ENCODE results near the gene EDDM13.
"Not testable (repeated sequence)": the region's sequence is repeated elsewhere in the genome, so short reads cannot be mapped to it uniquely, and the experiment has no call there.

EDDM13 gene

DNA sequence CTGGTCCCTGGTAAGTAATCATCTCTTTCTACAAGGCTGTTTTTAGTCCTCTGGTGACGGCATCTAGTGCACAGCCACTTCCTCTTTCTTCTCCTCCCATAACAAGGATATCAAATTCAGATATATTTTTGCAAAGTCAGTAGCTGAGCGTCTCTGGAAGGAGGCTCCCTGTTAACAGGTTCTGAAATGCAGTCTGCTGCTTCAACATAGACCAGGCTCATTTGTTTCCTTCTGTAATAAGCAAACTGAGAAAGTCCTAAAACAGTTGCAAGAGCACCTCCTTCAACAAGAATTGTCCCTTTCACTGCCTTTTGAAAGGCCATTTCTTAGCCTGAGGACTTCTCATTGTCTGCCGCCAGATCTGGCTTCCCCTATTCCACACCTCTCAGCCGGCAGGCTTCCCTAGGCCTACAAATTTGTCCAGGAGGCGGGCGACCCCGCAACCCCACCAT is 49.5 kb downstream of the EDDM13 start:
- DNase-seq, result peak; percentile 95

DNA sequence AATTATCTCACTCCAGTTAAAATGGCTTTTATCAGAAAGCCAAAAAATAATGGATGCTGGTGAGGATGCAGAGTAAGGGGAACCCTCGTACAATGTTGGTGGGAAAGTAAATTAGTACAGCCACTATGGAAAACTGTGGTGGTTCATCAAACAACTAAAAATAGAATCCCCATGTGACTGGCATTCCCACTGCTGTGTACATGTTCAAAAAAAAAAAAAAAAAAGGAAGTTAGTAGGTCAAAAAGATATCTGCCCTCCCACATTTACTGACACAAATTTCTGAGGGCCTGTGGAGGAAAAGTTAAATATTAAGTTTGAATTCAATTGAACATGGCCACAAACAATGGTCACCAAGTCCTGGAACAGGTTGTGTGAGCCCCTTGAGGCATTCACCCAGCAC is 51.9 kb downstream of the EDDM13 start:
- peak; percentile 70 for DNase-seq

DNA sequence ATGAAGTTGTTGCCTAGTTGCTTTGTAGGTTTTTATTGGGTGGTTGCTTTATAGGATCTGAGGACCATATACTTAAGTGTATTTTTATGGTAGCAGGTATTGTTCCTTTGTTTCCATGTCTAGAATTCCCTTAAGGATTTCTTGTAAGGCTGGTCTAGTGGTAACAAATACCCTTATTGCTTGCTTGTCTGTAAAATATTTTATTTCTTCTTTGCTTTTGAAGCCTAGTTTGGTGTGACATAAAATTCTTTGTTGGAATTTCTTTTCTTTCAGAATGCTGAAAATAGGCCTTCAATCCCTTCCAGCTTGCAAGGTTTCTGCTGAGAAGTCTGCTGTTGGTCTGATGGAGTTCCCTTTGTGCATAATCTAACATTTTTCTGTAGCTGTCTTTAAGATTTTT is 60.1 kb downstream of the EDDM13 start:
- DNase-seq, result no peak

DNA sequence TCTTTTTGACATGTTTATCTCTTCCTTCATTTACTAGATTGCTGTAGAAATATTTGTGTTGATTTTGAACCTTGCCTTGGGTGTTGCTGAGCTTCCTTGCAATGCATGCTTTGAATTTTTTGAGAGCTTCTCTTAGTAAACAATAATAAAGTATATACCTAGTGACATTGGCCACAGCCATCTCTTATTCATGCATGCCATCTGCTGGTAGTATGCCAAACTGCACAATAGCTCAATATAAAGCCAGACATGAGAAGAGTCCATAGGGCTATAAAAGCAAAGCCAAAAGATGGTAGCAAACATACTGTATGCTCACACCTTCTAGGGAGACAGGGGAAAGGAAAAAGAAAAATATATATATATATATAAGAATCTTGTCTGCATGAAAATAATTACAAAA is 61.0 kb downstream of the EDDM13 start:
- DNase-seq, result peak; percentile 78

DNA sequence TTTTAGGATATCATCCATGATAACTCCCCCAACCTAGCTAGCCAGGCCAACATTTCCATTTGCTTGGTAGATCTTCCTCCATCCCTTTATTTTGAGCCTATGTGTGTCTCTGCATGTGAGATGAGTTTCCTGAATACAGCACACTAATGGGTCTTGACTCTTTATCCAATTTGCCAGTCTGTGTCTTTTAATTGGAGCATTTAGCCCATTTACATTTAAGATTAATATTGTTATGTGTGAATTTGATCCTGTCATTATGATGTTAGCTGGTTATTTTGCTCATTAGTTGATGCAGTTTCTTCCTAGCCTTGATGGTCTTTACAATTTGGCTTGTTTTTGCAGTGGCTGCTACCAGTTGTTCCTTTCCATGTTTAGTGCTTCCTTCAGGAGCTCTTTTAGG is 62.8 kb downstream of the EDDM13 start:
- DNase-seq, result not testable (repeated sequence)

DNA sequence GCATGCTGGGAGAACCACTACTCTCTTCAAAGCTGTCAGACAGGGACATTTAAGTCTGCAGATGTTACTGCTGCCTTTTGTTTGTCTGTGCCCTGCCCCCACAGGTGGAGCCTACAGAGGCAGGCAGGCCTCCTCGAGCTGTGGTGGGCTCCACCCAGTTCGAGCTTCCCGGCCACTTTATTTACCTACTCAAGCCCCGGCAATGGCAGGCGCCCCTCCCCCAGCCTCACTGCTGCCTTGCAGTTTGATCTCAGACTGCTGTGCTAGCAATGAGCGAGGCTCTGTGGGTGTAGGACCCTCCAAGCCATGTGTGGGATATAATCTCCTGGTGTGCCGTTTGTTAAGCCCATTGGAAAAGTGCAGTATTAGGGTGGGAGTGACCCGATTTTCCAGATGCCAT is 64.5 kb downstream of the EDDM13 start:
- DNase-seq, result not testable (repeated sequence)

DNA sequence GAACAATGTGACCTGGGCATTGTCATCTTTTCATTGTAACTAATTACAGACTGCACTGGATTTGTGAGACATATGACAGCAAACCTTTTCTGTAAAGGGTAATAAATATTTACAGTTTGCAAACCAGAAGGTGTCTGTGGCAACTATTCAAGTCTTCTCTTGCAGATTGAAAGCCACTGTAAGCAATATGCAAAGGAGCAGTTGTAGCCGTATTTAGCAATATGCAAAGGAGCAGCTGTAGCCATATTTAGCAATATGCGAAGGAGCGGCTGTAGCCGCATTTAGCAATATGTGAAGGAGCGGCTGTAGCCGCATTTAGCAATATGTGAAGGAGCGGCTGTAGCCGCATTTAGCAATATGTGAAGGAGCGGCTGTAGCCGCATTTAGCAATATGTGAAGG is 66.5 kb downstream of the EDDM13 start:
- peak; percentile 84 for DNase-seq

DNA sequence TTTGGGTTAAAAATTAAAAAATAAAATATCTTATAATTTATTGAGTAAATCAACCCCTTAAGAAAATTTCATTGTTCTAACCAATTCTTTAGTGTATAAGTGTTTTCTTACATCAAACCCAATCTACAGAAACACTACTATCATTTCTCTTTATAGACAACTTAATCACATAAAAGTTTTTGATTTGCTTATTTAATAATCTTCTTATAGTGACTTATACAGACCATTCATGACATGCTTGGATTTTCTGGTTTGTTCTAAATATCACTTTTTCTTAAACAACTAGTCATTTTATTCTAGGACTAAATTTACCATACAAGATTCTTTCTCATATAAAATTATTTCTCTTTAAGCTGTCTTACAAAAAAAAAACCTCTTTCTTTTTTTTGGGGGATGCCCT is 69.4 kb downstream of the EDDM13 start:
- peak; percentile 16 for DNase-seq

DNA sequence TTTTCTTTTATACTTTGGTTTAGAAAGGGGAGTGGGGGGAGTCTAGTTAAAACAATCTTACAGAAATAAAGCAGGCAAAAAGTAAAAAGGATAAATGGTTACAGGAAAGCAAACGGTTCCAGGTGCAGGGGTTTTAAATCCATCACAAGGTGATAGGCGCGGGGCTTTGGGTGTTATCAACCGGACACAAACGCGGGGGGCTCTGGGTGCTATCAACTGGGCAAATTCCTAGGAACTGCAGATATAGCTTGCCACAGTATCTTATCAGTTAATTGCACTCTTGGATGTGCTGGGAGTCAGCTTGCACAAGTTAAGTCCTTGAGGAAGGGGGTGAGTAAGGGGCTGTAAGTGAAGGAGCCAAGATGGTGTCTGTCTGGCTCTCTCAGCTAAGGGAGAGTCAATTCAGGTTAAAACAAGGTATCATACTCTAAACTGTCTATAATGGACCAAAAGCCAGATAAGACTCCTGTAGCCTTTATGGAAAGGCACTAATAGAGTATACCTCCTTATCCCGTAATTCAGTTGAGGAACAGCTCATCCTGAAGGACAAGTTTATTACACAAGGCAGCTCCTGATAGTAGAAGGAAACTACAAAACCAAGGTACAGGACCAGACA is 74.7 kb downstream of the EDDM13 start:
- DNase-seq, result no peak

DNA sequence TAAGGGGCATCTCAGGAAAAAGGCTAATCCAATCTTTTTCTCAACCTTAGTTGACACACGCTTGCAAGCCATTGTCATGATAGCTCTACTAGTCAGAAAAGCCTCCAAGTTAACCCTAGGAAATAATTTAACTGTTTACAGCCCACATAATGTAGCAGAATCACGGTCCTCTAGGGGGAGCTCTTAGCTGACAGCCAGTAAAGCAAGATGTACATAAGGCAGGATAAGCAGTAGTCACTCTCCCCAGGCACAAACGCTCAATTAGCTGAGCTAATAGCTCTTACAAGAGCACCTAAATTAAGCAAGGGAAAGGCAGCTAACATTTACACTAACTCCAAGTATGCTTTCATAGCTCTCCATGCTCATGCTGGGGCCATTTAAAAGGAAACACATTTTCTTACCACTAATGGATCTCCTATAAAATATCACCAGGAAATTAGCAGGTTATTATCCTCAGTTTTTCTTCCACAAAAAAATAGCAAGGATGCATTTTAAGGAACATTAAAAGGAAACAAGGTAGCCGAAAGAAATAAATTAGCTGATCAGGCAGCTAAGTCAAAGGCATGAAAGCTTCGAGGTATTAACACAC is 75.8 kb downstream of the EDDM13 start:
- no peak for DNase-seq

DNA sequence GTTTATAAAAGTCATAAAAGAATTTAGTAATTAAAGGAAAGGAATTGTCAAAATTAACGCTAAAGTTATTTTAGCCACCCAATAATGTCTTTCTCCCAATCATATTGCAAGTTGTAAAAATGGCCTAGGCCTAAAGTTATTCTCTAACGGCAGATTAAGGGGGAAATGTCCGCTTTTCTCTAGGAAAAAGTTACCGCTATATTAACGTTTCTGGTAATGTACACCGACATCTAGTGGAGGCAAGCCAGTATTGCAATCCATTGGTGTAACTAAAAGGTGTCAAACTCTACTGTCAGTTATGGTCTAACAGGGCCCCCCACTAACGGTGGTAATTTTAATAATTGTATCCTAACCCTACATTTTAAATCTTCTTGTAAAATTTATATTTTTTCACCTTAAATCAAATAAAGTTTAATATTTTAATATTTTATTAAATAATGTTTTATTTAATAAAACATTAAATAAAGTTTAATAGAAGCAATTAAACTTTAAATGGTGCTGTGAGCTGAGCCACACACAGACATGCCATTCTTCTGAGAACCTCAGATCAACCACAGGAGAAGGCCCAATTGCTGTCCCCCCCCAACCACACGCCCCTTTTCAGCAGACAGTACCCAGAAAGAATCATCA is 78.0 kb downstream of the EDDM13 start:
- DNase-seq, result peak; percentile 63

DNA sequence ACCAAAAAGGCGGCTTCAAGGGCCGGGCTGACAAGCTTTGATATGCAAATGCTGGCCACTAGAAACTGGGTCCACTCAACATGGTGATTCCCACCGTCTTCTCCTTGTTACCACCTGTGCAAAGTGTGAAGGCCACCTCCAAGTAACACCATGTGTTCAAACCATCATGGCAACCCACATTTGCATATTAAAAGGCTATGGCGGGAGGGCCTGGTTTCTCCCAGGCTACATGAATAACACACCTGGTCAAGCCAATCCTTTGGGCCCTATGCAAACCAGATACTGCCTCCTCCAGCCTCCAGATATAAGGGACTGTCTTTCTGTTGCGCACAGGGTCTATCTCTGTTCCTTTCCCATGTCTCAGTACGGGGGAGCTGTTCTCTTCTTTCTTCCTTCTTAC is 78.7 kb downstream of the EDDM13 start:
- no peak for DNase-seq

DNA sequence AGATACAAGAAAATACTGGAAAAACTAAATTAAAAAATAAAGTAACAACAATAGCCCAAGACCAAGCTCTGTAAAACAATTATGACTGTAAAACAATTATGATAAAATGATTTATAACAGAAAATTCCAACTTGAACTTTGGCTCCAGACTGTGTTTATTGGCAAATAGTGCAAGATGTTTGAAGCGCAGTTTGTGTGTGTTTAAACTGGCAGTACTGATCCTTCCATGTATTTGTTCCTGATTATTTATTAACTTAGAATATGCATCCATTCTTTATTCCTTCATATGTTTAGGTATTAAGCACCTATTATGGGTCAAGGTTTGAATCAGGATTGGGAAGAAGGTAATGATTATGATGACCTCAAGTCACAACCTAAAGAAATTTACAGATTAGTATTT is 83.0 kb downstream of the EDDM13 start:
- DNase-seq, result no peak

DNA sequence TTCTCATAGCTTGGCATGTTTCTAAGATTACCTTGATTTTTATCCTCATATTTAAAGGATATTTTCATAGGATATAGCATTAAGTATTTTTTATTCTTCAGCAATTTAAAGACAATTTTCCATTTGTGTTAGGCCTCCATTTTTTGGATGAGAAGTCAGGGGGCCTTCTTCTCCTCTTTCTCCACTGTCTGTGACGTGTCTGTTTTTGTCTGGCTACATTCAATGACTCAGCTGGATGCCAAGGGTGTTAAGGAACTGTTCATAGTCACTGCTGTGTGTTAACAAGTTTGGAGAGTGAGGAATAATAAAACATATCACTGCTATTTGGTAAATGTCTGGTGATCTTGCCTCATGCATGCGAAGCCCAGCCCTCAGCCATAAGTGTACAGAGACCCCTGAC is 84.4 kb downstream of the EDDM13 start:
- DNase-seq, result no peak
